SK-N-SH (cell line): ENCODE results near the gene DLL4.

Experiments used
- CHD2 ChIP-seq: fragments of 150-350 bp; IDR thresholded peaks from 2 replicates; pipeline ENCODE4 v1.6.1; 2018; ENCODE audit warnings: low read length; ENCODE audit not compliant: partially characterized antibody
- CTCF ChIP-seq: fragments of 200-600 bp; sonication (generic); IDR thresholded peaks from 2 replicates; pipeline ENCODE4 v1.6.1; 2017; ENCODE audit warnings: antibody characterized with exemption, mild to moderate bottlenecking, moderate library complexity
- ELF1 ChIP-seq: IDR thresholded peaks from 2 replicates; pipeline ENCODE4 v1.4.0; 2012
- EP300 ChIP-seq, 2 experiments: IDR thresholded peaks; 2 replicates each; pipeline versions ENCODE4 v1.4.0 to v1.6.1; 2012; ENCODE audit warnings: borderline replicate concordance in 1 of 2, low read depth in 1 of 2, low read length in 1 of 2
- GABPA ChIP-seq: IDR thresholded peaks from 2 replicates; pipeline ENCODE4 v1.4.0; 2012; ENCODE audit warnings: low read depth, mild to moderate bottlenecking
- NFIC ChIP-seq: IDR thresholded peaks from 2 replicates; pipeline ENCODE4 v1.4.0; 2012; ENCODE audit warnings: borderline replicate concordance
- NRF1 ChIP-seq: IDR thresholded peaks from 2 replicates; pipeline ENCODE4 v1.6.1; 2012; ENCODE audit warnings: low read depth, mild to moderate bottlenecking, low read length
- POLR2AphosphoS5 ChIP-seq: IDR thresholded peaks from 2 replicates; pipeline ENCODE4 v1.6.1; 2012; ENCODE audit warnings: low read depth, low read length
- TAF1 ChIP-seq: IDR thresholded peaks from 2 replicates; pipeline ENCODE4 v1.6.1; 2012; ENCODE audit warnings: low read depth, mild to moderate bottlenecking, low read length, moderate library complexity, borderline replicate concordance
- TF ChIP-seq, protein P1 (sequence below): IDR thresholded peaks from 2 replicates; pipeline ENCODE4; 2012
- TF ChIP-seq, protein P2 (sequence below): IDR thresholded peaks from 2 replicates; pipeline ENCODE4 v1.6.1; 2012; ENCODE audit warnings: mild to moderate bottlenecking, low read depth, low read length, moderate library complexity

DNA sequence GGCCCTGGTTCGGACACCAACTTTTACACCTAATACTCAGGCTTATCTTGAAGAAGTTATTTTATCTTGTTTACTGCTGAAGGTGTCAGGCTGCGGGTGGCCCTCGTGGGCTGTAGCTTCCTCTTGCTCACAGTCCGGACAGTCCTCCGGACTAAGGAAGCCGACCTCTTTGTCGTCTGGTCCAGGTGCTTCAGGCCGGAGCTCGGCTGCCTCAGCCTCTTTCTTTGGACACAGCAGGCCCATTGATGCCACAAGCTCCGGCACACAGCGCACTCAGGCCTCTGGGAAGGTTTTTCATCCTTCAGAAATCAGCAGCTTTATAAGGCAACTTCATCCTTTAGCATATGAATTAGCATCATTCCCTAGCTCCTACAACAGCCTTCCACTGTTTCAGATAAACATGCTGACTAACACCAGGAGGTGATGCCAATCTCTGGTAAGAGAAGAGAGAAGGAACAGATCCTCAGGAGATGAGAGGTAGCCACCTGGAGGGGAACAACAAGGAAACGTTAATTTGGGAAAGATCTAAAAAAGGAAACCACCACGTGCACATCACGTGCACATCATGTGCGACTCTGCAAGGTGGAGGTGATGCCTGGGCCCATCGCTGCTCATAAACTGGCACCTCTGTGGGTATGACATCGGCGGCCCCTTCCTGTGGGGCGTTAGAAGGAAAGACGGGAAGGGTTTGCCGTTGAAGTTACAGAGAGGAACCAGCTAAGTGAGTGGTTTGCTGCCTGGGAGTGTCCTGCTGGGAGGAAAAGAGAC is 19.8 kb downstream of the DLL4 start:
- TF ChIP-seq POLR2AphosphoS5 (no peak), CTCF (no peak), TAF1 (no peak), NRF1 (no peak), GABPA (no peak), EP300 (IDR thresholded peaks at IDR 0.05; ENCODE audit: borderline replicate concordance in 1 of 2, low read depth in 1 of 2, low read length in 1 of 2) (no peak), NFIC (no peak), ELF1 (no peak), CHD2 (no peak)
- TF ChIP-seq, protein P1, sequence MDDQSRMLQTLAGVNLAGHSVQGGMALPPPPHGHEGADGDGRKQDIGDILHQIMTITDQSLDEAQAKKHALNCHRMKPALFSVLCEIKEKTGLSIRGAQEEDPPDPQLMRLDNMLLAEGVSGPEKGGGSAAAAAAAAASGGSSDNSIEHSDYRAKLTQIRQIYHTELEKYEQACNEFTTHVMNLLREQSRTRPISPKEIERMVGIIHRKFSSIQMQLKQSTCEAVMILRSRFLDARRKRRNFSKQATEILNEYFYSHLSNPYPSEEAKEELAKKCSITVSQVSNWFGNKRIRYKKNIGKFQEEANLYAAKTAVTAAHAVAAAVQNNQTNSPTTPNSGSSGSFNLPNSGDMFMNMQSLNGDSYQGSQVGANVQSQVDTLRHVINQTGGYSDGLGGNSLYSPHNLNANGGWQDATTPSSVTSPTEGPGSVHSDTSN, result no peak
- TF ChIP-seq, protein P2, sequence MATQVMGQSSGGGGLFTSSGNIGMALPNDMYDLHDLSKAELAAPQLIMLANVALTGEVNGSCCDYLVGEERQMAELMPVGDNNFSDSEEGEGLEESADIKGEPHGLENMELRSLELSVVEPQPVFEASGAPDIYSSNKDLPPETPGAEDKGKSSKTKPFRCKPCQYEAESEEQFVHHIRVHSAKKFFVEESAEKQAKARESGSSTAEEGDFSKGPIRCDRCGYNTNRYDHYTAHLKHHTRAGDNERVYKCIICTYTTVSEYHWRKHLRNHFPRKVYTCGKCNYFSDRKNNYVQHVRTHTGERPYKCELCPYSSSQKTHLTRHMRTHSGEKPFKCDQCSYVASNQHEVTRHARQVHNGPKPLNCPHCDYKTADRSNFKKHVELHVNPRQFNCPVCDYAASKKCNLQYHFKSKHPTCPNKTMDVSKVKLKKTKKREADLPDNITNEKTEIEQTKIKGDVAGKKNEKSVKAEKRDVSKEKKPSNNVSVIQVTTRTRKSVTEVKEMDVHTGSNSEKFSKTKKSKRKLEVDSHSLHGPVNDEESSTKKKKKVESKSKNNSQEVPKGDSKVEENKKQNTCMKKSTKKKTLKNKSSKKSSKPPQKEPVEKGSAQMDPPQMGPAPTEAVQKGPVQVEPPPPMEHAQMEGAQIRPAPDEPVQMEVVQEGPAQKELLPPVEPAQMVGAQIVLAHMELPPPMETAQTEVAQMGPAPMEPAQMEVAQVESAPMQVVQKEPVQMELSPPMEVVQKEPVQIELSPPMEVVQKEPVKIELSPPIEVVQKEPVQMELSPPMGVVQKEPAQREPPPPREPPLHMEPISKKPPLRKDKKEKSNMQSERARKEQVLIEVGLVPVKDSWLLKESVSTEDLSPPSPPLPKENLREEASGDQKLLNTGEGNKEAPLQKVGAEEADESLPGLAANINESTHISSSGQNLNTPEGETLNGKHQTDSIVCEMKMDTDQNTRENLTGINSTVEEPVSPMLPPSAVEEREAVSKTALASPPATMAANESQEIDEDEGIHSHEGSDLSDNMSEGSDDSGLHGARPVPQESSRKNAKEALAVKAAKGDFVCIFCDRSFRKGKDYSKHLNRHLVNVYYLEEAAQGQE, result no peak
